ENCODE data around the gene EPHA6.
A peak's percentile ranks its signal among the peaks of the same experiment; 100 is the strongest.

Gene EPHA6

DNA sequence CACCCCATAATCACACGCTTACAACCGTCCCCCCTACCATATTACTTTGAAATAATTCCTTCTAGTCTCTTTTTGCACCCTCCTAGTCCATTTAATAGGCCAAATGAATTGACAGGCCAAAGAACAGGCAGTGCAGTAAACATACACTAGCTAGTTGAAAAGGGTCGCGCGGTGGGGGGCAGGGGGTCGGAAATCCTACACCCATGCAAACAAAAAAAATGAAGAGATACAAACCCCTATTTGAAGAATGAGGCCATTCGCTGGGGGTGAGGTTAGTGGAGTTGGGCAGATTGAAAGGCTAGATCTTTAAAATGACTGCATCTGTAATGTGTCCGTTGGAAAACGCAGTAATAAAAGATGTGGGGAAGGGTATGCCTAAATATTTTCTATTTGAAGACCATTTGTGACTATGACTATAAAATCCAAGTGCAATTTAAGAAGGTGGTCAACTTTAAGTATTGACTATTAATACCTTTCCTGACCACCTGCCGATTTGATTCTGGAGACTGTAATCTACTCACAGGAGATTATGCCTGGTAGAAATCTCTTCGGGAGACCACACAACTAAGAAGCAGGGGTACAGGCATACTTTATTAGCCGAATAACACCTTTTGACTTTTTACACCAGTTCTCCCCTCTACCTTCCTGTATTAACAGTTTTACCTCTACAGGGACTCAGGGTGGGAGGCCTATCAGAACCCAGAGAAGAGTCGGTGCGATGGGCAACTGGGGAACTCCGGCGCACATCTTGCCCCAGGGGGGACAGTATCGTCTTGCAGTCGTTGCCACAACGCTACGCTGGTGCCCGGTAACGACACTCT lies 949.4 kb downstream of the EPHA6 start:
- TF ChIP-seq FOXP2 (optimal IDR thresholded peaks at IDR 0.05; ENCODE audit: control extremely low read depth, extremely low read length, insufficient read depth) (no peak), POLR2AphosphoS5 (IDR thresholded peaks at IDR 0.05; ENCODE audit: borderline replicate concordance, low read depth, low read length) (no peak)
- Histone ChIP-seq H3K36me3 (ENCODE audit: insufficient read depth, low read length) (no peaks in the 10 kb centered on the region), H3K9ac (ENCODE audit: insufficient read length) (peak overlapping the region; percentile 76), H3K9me3 (ENCODE audit: low read depth, low read length) (no peaks in the 10 kb centered on the region), H3K27ac (no peak overlapping the region), H3K4me3 (peak overlapping the region; percentile 83)
- no peak for DNase-seq (ENCODE audit: low read depth, low spot score)

DNA sequence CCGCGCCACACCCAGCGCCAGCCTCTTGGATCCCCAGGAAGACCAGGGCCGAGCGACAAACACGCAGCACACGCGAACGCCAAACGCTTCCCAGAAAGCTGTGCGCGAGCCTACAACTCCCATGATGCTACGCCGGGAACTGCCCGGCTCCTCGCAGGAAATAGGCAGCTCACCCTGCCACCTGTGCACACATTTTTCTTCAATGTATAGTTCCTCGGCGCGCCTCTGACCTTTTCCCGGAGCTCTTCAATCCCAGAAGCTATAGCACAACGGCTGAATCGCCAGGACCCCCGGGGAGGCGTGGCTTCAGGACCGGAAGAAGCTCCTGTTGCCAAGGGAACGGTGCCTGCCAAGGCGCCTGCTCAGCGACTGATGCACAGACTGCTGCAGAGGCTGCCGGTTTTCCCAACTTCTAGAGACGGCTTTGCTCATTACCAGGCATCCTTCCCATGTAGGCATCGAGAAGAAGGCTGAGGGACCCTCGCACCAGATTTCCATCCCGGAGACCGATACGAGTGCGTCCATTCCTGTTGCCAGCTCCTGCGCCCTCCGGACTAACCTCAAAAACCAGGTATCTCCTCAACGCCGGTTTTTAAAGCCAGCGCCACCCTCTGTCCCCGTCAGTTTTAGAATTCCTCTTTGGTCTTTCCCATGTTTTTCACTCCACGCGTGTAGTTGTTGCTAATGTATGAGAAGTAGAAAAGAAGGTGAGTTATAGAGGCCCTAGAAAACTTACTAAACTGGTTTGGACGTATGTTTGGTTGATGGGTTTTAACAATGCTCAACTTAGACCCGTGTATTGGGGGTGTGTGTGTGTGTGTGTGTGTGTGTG lies 950.2 kb downstream of the EPHA6 start, which contains the start of gene ARL6:
Gene ARL6, plus strand, starts transcription at position 352 of the 832 bp plus-strand sequence. CDS start 3,350 bp downstream, outside the sequence.
- TF ChIP-seq POLR2AphosphoS5 (IDR thresholded peaks at IDR 0.05; ENCODE audit: borderline replicate concordance, low read depth, low read length) = peak; percentile 79
- no peak for TF ChIP-seq FOXP2 (optimal IDR thresholded peaks at IDR 0.05; ENCODE audit: control extremely low read depth, extremely low read length, insufficient read depth)
- no peak for TF ChIP-seq EZH2 (IDR thresholded peaks at IDR 0.05)
- Histone ChIP-seq H3K36me3 (ENCODE audit: insufficient read depth, low read length) (peaks cover 3% of the 10 kb centered on the region; the same call in 1 of the 2 replicates), H3K9ac (ENCODE audit: insufficient read length) (peak within 1 kb of the TSS; percentile 76), H3K27ac (no peak within 1 kb of the TSS), H3K4me3 (peak within 1 kb of the TSS; percentile 83), H3K9me3 (ENCODE audit: low read depth, low read length) (no peaks in the 10 kb centered on the region)
- peak; percentile 30 for DNase-seq (ENCODE audit: low read depth, low spot score)

DNA sequence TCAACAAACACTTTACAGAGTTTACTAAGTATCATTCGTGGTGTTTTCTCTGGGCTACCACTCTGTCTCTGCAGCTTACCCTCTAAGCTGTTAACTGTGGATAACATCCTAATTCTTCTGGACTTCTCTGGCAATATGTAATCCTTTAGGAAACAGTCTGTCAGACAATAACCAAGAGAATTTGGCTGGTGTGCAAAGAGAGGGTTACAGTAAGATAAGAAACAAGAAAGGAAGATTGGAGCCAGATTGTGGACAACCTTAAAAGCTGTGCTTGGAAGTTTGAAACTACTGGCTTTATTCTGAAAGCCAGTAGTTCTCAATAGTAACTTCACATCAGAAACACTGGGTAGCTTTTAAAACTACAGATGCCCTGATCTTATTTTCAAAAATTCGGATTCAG lies 950.9 kb downstream of the EPHA6 start:
- Histone ChIP-seq H3K27ac (no peak overlapping the region), H3K9ac (ENCODE audit: insufficient read length) (no peak overlapping the region), H3K4me3 (peak overlapping the region; percentile 83), H3K36me3 (ENCODE audit: insufficient read depth, low read length) (peaks cover 9% of the 10 kb centered on the region; the same call in 1 of the 2 replicates), H3K9me3 (ENCODE audit: low read depth, low read length) (no peaks in the 10 kb centered on the region)
- TF ChIP-seq EZH2 (IDR thresholded peaks at IDR 0.05) (no peak), POLR2AphosphoS5 (IDR thresholded peaks at IDR 0.05; ENCODE audit: borderline replicate concordance, low read depth, low read length) (no peak), FOXP2 (optimal IDR thresholded peaks at IDR 0.05; ENCODE audit: control extremely low read depth, extremely low read length, insufficient read depth) (no peak)
- DNase-seq (ENCODE audit: low read depth, low spot score) = no peak

DNA sequence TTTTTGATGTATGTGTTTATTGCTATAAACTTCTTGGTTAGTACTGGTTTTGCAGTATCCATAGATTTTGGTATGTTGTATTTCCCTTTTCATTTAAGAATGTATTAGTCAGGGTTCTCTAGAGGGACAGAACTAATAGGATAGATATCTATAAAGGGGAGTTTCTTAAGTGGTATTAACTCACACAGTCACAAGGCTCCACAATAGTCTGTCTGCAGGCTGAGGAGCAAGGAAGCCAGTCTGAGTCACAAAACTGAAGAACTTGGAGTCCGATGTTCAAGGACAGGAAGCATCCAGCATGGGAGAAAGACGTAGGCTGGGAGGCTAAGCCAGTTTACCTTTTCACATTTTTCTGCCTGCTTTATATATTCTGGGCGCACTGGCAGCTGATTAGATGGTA lies 958.5 kb downstream of the EPHA6 start:
- TF ChIP-seq EZH2 (IDR thresholded peaks at IDR 0.05) = no peak
- TF ChIP-seq POLR2AphosphoS5 (IDR thresholded peaks at IDR 0.05; ENCODE audit: borderline replicate concordance, low read depth, low read length) = no peak
- TF ChIP-seq FOXP2 (optimal IDR thresholded peaks at IDR 0.05; ENCODE audit: control extremely low read depth, extremely low read length, insufficient read depth) = no peak
- DNase-seq (ENCODE audit: low read depth, low spot score) = no peak
- Histone ChIP-seq H3K9ac (ENCODE audit: insufficient read length) (no peak overlapping the region), H3K4me3 (no peak overlapping the region), H3K9me3 (ENCODE audit: low read depth, low read length) (no peaks in the 10 kb centered on the region), H3K36me3 (ENCODE audit: insufficient read depth, low read length) (peaks cover 17% of the 10 kb centered on the region), H3K27ac (no peak overlapping the region)

DNA sequence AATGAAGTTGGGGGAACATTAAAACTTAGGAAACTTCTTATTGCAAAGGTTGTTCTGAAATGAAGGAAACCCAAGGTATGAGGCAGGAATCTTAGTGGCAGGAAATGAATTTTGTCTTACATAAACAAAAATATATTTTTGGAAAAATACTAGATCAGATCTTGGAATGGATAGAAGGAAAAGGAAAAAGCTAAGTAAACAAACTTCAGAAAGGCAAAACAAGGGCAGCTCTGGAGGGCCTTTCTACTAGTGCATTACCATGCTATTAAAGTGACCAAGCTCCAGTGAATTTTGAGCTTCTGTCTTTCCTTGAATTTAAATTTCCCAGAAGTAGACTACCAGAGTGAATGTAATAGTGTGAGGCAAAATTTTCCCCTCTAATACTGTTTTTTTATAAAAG lies 963.8 kb downstream of the EPHA6 start:
- Histone ChIP-seq H3K27ac (no peak overlapping the region), H3K4me3 (no peak overlapping the region), H3K9me3 (ENCODE audit: low read depth, low read length) (no peaks in the 10 kb centered on the region), H3K36me3 (ENCODE audit: insufficient read depth, low read length) (no peaks in the 10 kb centered on the region), H3K9ac (ENCODE audit: insufficient read length) (no peak overlapping the region)
- DNase-seq (ENCODE audit: low read depth, low spot score) = no peak
- TF ChIP-seq FOXP2 (optimal IDR thresholded peaks at IDR 0.05; ENCODE audit: control extremely low read depth, extremely low read length, insufficient read depth) (no peak), EZH2 (IDR thresholded peaks at IDR 0.05) (no peak), POLR2AphosphoS5 (IDR thresholded peaks at IDR 0.05; ENCODE audit: borderline replicate concordance, low read depth, low read length) (no peak)

DNA sequence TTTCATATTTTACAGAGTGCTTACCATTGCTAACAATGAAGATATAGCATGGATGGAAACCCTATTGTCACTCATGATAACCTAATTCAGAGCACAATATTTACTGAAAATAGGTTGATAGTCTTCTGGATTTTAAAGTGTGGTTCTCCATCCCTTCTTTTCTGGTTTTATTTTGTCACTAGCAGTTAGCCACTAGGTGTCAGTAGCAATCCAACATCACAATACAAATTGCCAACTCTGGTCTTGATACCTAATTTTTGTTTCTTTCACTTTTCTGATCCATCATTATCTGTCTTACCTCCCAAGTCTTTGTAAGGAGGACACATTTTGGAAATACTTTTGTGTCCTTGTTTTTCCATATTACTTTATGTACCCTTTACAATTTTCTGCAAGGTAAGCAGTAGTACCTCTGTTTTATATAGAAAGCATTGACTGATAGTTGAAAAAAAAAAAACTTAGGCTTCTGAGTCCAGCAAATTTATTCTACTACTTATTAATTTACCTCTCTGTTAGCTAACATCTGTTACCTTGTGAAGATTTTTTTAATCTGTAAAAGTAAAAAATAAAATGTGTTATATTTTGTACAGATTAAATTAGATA lies 979.1 kb downstream of the EPHA6 start:
- Histone ChIP-seq H3K9me3 (ENCODE audit: low read depth, low read length) (no peaks in the 10 kb centered on the region), H3K4me3 (no peak overlapping the region), H3K9ac (ENCODE audit: insufficient read length) (no peak overlapping the region), H3K36me3 (ENCODE audit: insufficient read depth, low read length) (no peaks in the 10 kb centered on the region), H3K27ac (no peak overlapping the region)
- peak; percentile 16 for DNase-seq (ENCODE audit: low read depth, low spot score)
- no peak for TF ChIP-seq EZH2 (IDR thresholded peaks at IDR 0.05)
- no peak for TF ChIP-seq POLR2AphosphoS5 (IDR thresholded peaks at IDR 0.05; ENCODE audit: borderline replicate concordance, low read depth, low read length)
- no peak for TF ChIP-seq FOXP2 (optimal IDR thresholded peaks at IDR 0.05; ENCODE audit: control extremely low read depth, extremely low read length, insufficient read depth)

DNA sequence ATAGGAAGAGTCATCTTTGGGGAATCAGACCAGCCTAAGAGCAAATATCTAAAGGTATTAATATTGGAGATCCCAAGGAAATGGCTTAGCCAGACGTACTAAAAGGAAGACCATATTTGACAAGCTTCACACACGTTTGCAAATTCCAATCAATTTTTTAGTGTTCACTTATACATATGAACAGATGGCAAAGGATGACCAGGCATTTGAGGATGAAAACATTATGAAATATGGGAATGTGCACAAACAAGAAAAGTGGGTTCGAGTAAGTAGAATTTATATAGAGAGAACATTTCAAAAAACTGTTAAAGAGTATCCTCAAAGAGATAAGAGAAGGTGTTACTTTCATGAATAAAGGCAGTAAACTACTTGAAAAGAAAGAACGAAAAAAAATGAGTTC lies 981.6 kb downstream of the EPHA6 start:
- no peak overlapping the region for H3K9ac ChIP-seq (ENCODE audit: insufficient read length)
- no peak overlapping the region for H3K27ac ChIP-seq
- no peaks in the 10 kb centered on the region for H3K9me3 ChIP-seq (ENCODE audit: low read depth, low read length)
- no peak for DNase-seq (ENCODE audit: low read depth, low spot score)
- H3K36me3 ChIP-seq (ENCODE audit: insufficient read depth, low read length) = no peaks in the 10 kb centered on the region
- TF ChIP-seq FOXP2 (optimal IDR thresholded peaks at IDR 0.05; ENCODE audit: control extremely low read depth, extremely low read length, insufficient read depth) = no peak
- TF ChIP-seq POLR2AphosphoS5 (IDR thresholded peaks at IDR 0.05; ENCODE audit: borderline replicate concordance, low read depth, low read length) = no peak
- no peak for TF ChIP-seq EZH2 (IDR thresholded peaks at IDR 0.05)
- no peak overlapping the region for H3K4me3 ChIP-seq

Measured in SK-N-MC (cell line).